ENCODE measurements around the gene NATD1.

GRCh38 chr17:21286909-21287702 lies 33.9 kb upstream of the NATD1 start:
- TF ChIP-seq, protein P1, sequence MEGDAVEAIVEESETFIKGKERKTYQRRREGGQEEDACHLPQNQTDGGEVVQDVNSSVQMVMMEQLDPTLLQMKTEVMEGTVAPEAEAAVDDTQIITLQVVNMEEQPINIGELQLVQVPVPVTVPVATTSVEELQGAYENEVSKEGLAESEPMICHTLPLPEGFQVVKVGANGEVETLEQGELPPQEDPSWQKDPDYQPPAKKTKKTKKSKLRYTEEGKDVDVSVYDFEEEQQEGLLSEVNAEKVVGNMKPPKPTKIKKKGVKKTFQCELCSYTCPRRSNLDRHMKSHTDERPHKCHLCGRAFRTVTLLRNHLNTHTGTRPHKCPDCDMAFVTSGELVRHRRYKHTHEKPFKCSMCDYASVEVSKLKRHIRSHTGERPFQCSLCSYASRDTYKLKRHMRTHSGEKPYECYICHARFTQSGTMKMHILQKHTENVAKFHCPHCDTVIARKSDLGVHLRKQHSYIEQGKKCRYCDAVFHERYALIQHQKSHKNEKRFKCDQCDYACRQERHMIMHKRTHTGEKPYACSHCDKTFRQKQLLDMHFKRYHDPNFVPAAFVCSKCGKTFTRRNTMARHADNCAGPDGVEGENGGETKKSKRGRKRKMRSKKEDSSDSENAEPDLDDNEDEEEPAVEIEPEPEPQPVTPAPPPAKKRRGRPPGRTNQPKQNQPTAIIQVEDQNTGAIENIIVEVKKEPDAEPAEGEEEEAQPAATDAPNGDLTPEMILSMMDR (IDR thresholded peaks at IDR 0.05), result no peak
- TF ChIP-seq POLR2A (IDR thresholded peaks at IDR 0.05), result no peak
